ENCODE measurements around the gene PI4K2A.
"Not testable (repeated sequence)": the region's sequence is repeated elsewhere in the genome, so short reads cannot be mapped to it uniquely, and the experiment has no call there.

- TF ChIP-seq CTCF (tag by site-specific recombination; IDR thresholded peaks at IDR 0.05); ZNF398 (tag by site-specific recombination; IDR thresholded peaks at IDR 0.05); ZBTB6 (tag by site-specific recombination; IDR thresholded peaks at IDR 0.05); ZNF214 (tag by site-specific recombination; IDR thresholded peaks at IDR 0.05; ENCODE audit: borderline replicate concordance); ZNF121 (tag by site-specific recombination; IDR thresholded peaks at IDR 0.05); ZNF280D (tag by site-specific recombination; IDR thresholded peaks at IDR 0.05): not testable (repeated sequence)
Observed at GRCh38 chr10:97639090-97639489, 1.4 kb upstream of the PI4K2A start.
